HG03039 (cell line): ENCODE measurements around the gene AHCYL2.
"Not testable (repeated sequence)": the region's sequence is repeated elsewhere in the genome, so short reads cannot be mapped to it uniquely, and the experiment has no call there.

Experiments
- ATAC-seq: cut with Tn5 transposase; IDR thresholded peaks from one replicate; pipeline ENCODE4 v1.9.1; 2021; ENCODE audit warnings: mild to moderate bottlenecking, moderate library complexity; ENCODE audit not compliant: unreplicated experiment

Gene AHCYL2

GRCh38 chr7:129347330-129347729 lies 122.5 kb downstream of the AHCYL2 start:
- ATAC-seq = no peak

- no peak for ATAC-seq
These were observed 123.4 kb downstream of the AHCYL2 start for GRCh38 chr7:129348023-129348740.

- no peak for ATAC-seq
These were observed 126.5 kb downstream of the AHCYL2 start for GRCh38 chr7:129351320-129351719.

- ATAC-seq = not testable (repeated sequence)
These were observed 128.3 kb downstream of the AHCYL2 start for GRCh38 chr7:129353104-129353503.

GRCh38 chr7:129354428-129355157 lies 129.8 kb downstream of the AHCYL2 start:
- ATAC-seq = no peak

- no peak for ATAC-seq
These were observed 131.3 kb downstream of the AHCYL2 start for GRCh38 chr7:129356176-129356575.

- ATAC-seq = no peak
These were observed 134.3 kb downstream of the AHCYL2 start for GRCh38 chr7:129359176-129359575.

- no peak for ATAC-seq
These were observed 134.8 kb downstream of the AHCYL2 start for GRCh38 chr7:129359638-129360037.

- ATAC-seq = no peak
These were observed 136.9 kb downstream of the AHCYL2 start for GRCh38 chr7:129361771-129362170.

- no peak for ATAC-seq
These were observed 137.7 kb downstream of the AHCYL2 start for GRCh38 chr7:129362496-129362895.

GRCh38 chr7:129367349-129367699 lies 142.5 kb downstream of the AHCYL2 start:
- no peak for ATAC-seq

GRCh38 chr7:129367700-129368388 lies 143.0 kb downstream of the AHCYL2 start:
- peak; percentile 62 for ATAC-seq

GRCh38 chr7:129368389-129368986 lies 143.7 kb downstream of the AHCYL2 start:
- ATAC-seq = peak; percentile 30

GRCh38 chr7:129369447-129369846 lies 144.6 kb downstream of the AHCYL2 start:
- not testable (repeated sequence) for ATAC-seq

- ATAC-seq = no peak
These were observed 146.0 kb downstream of the AHCYL2 start for GRCh38 chr7:129370812-129371211.

GRCh38 chr7:129371487-129371886 lies 146.7 kb downstream of the AHCYL2 start:
- ATAC-seq = no peak

GRCh38 chr7:129373651-129374428 lies 149.0 kb downstream of the AHCYL2 start:
- no peak for ATAC-seq

- no peak for ATAC-seq
These were observed 150.5 kb downstream of the AHCYL2 start for GRCh38 chr7:129375141-129375938.

GRCh38 chr7:129376076-129376777 lies 151.4 kb downstream of the AHCYL2 start:
- no peak for ATAC-seq
